Kidney capillary endothelial cell (primary cell): ENCODE results near the gene TXNL4A.
"Not testable (repeated sequence)": the region's sequence is repeated elsewhere in the genome, so short reads cannot be mapped to it uniquely, and the experiment has no call there.

Source experiments
- DNase-seq: peaks from one replicate; pipeline ENCODE4 v3.0.0-alpha.2; 2018; ENCODE audit warnings: low spot score

The TXNL4A gene

GRCh38 chr18:79963658-79964329 is 24.6 kb downstream of the TXNL4A start:
- DNase-seq: no peak

- no peak for DNase-seq
Observed at GRCh38 chr18:79962835-79963657, 25.3 kb downstream of the TXNL4A start.

GRCh38 chr18:79962311-79962710 is 26.1 kb downstream of the TXNL4A start:
- DNase-seq: no peak

- DNase-seq: no peak
Observed at GRCh38 chr18:79961527-79962291, 26.7 kb downstream of the TXNL4A start.

- DNase-seq: no peak
Observed at GRCh38 chr18:79960921-79961526, 27.3 kb downstream of the TXNL4A start.

- DNase-seq: not testable (repeated sequence)
Observed at GRCh38 chr18:79960161-79960801, 28.1 kb downstream of the TXNL4A start.

GRCh38 chr18:79958981-79959380 is 29.4 kb downstream of the TXNL4A start:
- no peak for DNase-seq

GRCh38 chr18:79956276-79956675 is 32.1 kb downstream of the TXNL4A start:
- DNase-seq: no peak

- no peak for DNase-seq
Observed at GRCh38 chr18:79955302-79956075, 32.9 kb downstream of the TXNL4A start.

GRCh38 chr18:79954791-79955190 is 33.6 kb downstream of the TXNL4A start:
- no peak for DNase-seq

GRCh38 chr18:79953971-79954651 is 34.3 kb downstream of the TXNL4A start:
- no peak for DNase-seq

- no peak for DNase-seq
Observed at GRCh38 chr18:79952996-79953559, 35.3 kb downstream of the TXNL4A start.

GRCh38 chr18:79952456-79952995 is 35.8 kb downstream of the TXNL4A start:
- DNase-seq: no peak

- DNase-seq: peak; percentile 71
Observed at GRCh38 chr18:79951545-79952455, 36.6 kb downstream of the TXNL4A start, which contains the start of gene SLC66A2. TSS of gene SLC66A2 (minus strand) at chr18:79951653. CDS start at chr18:79950926, 727 bp downstream.

GRCh38 chr18:79950515-79951341 is 37.6 kb downstream of the TXNL4A start:
- DNase-seq: no peak

GRCh38 chr18:79949697-79950487 is 38.5 kb downstream of the TXNL4A start:
- DNase-seq: peak; percentile 54
